NB4 (cell line): ENCODE data around the gene CYP19A1.

Experiments used
- CTCF ChIP-seq: IDR thresholded peaks from one replicate; pipeline ENCODE4 v1.5.1; 2012; ENCODE audit warnings: low read depth, low read length
- MYC ChIP-seq: IDR thresholded peaks from 2 replicates; pipeline ENCODE4 v1.6.1; 2011; ENCODE audit warnings: low read depth, low read length
- POLR2A ChIP-seq: IDR thresholded peaks from 2 replicates; pipeline ENCODE4 v1.6.1; 2011; ENCODE audit warnings: mild to moderate bottlenecking; ENCODE audit not compliant: insufficient read length; ENCODE audit errors: extremely low read depth
- TF ChIP-seq, protein P1 (sequence below): IDR thresholded peaks from 2 replicates; pipeline ENCODE4 v1.6.1; 2011; ENCODE audit warnings: low read depth, low read length

GRCh38 chr15:51356983-51357382 is 18.6 kb upstream of the CYP19A1 start:
- TF ChIP-seq CTCF (no peak), POLR2A (no peak), MYC (no peak)
- TF ChIP-seq, protein P1, sequence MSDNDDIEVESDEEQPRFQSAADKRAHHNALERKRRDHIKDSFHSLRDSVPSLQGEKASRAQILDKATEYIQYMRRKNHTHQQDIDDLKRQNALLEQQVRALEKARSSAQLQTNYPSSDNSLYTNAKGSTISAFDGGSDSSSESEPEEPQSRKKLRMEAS, result no peak
